ENCODE results near the gene HDGFL2. TPM values are rescaled to one million over a fixed set of nuclear protein-coding genes. Genes with fewer than 3 reads are reported as not detected.
A peak's percentile ranks its signal among the peaks of the same experiment; 100 is the strongest.

HDGFL2 gene
- total and polyA plus RNA-seq, 2 donors: 26.2 to 36.9 TPM

DNA sequence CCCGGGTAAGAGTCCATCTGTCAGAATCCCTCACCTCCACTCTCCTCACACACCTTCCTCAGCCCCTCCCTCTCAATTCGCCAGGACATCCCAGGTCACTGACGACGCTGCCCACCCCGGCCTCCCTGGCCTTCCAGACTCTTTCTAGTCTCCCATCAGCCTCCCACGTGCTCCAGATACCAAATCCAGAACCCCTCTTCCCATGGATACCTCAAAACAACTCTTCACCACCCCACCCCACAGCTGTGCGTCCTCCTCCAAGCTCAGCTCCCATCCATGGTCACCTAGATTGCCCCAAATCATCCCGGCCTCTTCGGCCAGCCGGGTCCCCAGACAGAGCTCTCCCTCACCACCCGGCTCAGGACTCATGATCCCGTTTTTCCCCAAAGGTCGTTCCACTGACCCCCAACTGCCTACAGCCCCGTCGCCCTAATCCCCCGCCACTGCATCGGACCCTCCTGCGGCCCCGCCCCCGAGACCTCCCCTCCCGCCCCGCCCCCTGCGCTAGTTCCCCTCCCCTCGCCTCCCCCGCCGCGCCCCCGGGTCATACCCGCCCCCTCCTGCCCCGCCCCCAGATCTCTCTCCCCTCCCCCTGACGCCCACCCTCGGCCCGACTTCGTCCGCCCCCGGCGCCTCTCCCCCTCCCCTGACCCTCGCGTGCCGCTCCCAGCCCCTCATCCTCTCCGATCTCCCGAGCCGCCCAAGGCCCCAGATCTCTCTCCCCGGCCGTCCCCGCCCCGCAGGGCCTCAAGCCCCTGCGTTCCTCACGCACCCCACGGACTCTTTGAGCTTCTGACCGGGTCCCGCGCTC, 15.0 kb upstream of the HDGFL2 start:
- Histone ChIP-seq H3K36me3 (ENCODE audit: control insufficient read depth in 2 of 2, insufficient read depth in 2 of 2, low read length in 1 of 2) (peaks cover 22 to 29% of the 10 kb centered on the region in 2 donors), H3K27ac (ENCODE audit: low read depth in 1 of 2, low read length in 1 of 2) (peak overlapping the region; percentile 85 to 87), H3K27me3 (ENCODE audit: control insufficient read depth in 2 of 2, insufficient read depth in 1 of 2, low read length in 1 of 2) (no peaks in the 10 kb centered on the region), H3K4me3 (ENCODE audit: low read length in 2 of 2) (peak overlapping the region; percentile 67 to 95), H3K9me3 (ENCODE audit: control insufficient read depth in 2 of 2, insufficient read depth in 1 of 2, low read length in 1 of 2) (no peaks in the 10 kb centered on the region), H3K4me1 (ENCODE audit: control insufficient read depth in 2 of 2, insufficient read depth in 2 of 2, low read length in 2 of 2) (peaks cover 13 to 23% of the 10 kb centered on the region in 2 donors)
- peak in 6 of 9 donors; percentile 17 to 58 (median 36) for DNase-seq (ENCODE audit: low read depth in 6 of 9, low spot score in 9 of 9)
- 2% methylated on average over 51 of the region's 53 CpGs for WGBS

DNA sequence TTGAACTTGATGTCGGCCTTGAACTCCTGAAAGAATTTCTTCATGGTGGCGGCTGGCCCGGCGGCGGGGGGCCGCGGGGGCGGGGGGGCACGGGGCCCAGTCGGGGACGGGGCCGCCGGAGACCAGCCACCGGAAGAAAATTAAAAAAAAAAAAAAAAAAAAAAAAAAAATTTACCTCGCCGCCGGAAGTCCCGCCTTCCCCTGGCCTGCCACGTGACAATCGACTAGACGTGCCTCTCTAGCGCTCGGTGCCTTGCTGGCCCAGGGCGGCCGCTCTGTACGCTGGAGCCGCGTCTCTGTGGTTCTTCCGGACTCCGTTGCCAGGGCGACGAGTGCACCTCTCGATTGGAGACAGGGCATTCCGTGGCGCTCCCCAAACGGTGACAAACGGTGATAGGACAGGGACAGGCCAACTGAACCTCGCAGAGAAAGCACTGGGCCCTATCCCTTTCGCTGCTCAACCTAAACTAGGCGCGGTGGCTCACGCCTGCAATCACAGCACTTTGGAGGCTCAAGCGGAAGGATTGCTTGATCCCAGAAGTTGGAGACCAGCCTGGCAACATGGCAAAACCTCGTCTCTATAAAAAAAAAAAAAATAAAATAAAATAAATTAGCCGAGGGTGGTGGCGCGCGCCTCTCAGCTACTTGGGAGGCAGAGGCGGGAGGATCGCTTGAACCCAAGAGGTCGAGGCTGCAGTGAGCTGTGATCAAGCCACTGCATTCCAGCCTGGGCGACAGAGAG, 14.3 kb upstream of the HDGFL2 start, which contains the start of gene UBXN6:
Gene UBXN6 (minus strand): TSS at position 141 of the 742 bp plus-strand sequence. CDS start 97 bp downstream, at position 44.
- Histone ChIP-seq H3K9me3 (ENCODE audit: control insufficient read depth in 2 of 2, insufficient read depth in 1 of 2, low read length in 1 of 2) (no peaks in the 10 kb centered on the region), H3K36me3 (ENCODE audit: control insufficient read depth in 2 of 2, insufficient read depth in 2 of 2, low read length in 1 of 2) (peaks cover 14 to 21% of the 10 kb centered on the region in 2 donors), H3K4me1 (ENCODE audit: control insufficient read depth in 2 of 2, insufficient read depth in 2 of 2, low read length in 2 of 2) (peaks cover 13 to 23% of the 10 kb centered on the region in 2 donors), H3K27ac (ENCODE audit: low read depth in 1 of 2, low read length in 1 of 2) (peak within 1 kb of the TSS; percentile 85 to 87), H3K27me3 (ENCODE audit: control insufficient read depth in 2 of 2, insufficient read depth in 1 of 2, low read length in 1 of 2) (no peaks in the 10 kb centered on the region), H3K4me3 (ENCODE audit: low read length in 2 of 2) (peak within 1 kb of the TSS; percentile 67 to 95)
- 13% methylated on average over 52 of the region's 52 CpGs for WGBS
- peak; percentile 90 to 98 (median 96) for DNase-seq (ENCODE audit: low read depth in 6 of 9, low spot score in 9 of 9)

DNA sequence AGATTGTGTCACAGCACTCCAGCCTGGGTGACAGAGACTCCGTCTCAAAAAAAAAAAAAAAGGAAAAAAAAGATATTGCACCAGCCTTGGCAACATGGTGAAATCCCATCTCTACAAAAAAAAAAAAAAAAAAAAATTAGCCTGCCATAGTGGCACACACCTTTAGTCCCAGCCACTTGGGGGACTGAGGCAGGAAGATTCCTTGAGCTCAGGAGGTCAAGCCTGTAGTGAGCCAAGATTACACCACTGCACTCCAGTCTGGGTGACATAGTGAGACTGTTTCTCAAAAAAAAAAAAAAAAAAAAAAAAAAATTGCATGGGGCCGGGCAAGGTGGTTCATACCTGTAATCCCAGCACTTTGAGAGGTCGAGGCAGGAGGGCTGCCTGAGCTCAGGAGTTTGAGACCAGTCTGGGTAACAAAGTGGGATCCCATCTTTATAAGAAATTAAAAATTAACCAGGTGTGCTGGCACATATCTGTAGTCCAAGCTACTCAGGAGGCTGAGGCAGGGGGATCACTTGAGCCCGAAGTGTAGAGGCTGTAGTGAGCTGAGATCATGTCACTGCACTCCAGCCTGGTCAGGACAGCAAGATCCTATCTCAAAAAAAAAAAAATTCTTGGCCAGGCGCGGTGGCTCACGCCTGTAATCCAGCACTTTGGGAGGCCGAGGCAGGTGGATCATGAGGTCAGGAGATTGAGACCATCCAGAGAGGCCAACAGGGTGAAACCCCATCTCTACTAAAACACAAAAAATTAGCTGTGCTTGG, 7.1 kb upstream of the HDGFL2 start:
- 91% methylated on average over 8 of the region's 8 CpGs for WGBS
- H3K4me1 ChIP-seq (ENCODE audit: control insufficient read depth in 2 of 2, insufficient read depth in 2 of 2, low read length in 2 of 2): no peaks in the 10 kb centered on the region
- no peak for DNase-seq (ENCODE audit: low read depth in 6 of 9, low spot score in 9 of 9)

GRCh38 chr19:4467835-4468234, 4.3 kb upstream of the HDGFL2 start:
- no peaks in the 10 kb centered on the region for H3K27me3 ChIP-seq (ENCODE audit: control insufficient read depth in 2 of 2, insufficient read depth in 1 of 2, low read length in 1 of 2)
- H3K9me3 ChIP-seq (ENCODE audit: control insufficient read depth in 2 of 2, insufficient read depth in 1 of 2, low read length in 1 of 2): no peaks in the 10 kb centered on the region
- H3K4me3 ChIP-seq (ENCODE audit: low read length in 2 of 2): no peak overlapping the region
- WGBS: 86% methylated on average over 3 of the region's 3 CpGs
- no peak overlapping the region for H3K27ac ChIP-seq (ENCODE audit: low read depth in 1 of 2, low read length in 1 of 2)
- H3K36me3 ChIP-seq (ENCODE audit: control insufficient read depth in 2 of 2, insufficient read depth in 2 of 2, low read length in 1 of 2): no peaks in the 10 kb centered on the region
- DNase-seq (ENCODE audit: low read depth in 6 of 9, low spot score in 9 of 9): no peak
- H3K4me1 ChIP-seq (ENCODE audit: control insufficient read depth in 2 of 2, insufficient read depth in 2 of 2, low read length in 2 of 2): peaks cover 3 to 6% of the 10 kb centered on the region in 2 donors

More for the DNA sequence above, 7.1 kb upstream of the HDGFL2 start:
- Histone ChIP-seq H3K27ac (ENCODE audit: low read depth in 1 of 2, low read length in 1 of 2) (no peak overlapping the region), H3K36me3 (ENCODE audit: control insufficient read depth in 2 of 2, insufficient read depth in 2 of 2, low read length in 1 of 2) (no peaks in the 10 kb centered on the region), H3K9me3 (ENCODE audit: control insufficient read depth in 2 of 2, insufficient read depth in 1 of 2, low read length in 1 of 2) (no peaks in the 10 kb centered on the region), H3K27me3 (ENCODE audit: control insufficient read depth in 2 of 2, insufficient read depth in 1 of 2, low read length in 1 of 2) (no peaks in the 10 kb centered on the region), H3K4me3 (ENCODE audit: low read length in 2 of 2) (no peak overlapping the region)

DNA sequence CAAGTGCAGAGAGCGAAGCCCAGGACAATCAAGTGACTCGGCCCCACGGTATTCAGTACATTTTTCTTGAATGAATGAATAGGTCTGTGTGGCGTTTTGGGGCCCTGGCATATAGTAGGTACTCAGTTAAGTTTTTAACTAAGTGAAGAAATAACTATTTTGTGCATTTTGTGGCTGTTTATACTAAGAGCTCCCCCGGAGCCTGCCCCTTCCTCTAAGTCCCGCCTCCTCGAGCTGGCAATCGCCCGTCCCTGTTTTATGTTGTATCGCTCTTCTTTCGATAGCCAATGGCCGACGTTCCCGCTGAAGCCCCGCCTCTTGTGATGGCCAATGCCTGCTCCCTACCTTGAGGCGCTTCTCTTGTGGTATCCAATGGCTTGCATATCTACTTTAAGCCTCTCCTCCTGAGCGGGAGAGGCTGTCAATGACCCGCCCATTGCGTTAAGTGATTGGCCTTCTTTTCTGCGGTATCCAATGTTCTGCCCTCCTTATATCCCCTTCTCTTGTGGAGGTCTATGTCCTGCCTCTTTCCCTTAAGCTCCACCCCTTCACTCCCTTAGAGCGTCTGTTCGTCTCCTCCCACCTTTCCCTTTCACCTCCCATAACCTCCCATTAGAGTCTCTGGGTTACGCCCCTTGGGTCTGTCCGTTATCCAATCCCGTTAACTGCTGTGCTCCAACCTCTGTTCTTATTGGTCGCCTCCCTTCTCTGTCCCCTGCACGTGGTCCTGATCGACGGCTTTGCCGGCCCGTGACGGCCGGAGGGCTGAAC, 509 bp upstream of the HDGFL2 start:
- peak; percentile 98 to 100 (median 100) for DNase-seq (ENCODE audit: low read depth in 6 of 9, low spot score in 9 of 9)
- no peaks in the 10 kb centered on the region for H3K9me3 ChIP-seq (ENCODE audit: control insufficient read depth in 2 of 2, insufficient read depth in 1 of 2, low read length in 1 of 2)
- H3K27ac ChIP-seq (ENCODE audit: low read depth in 1 of 2, low read length in 1 of 2): peak overlapping the region; percentile 92 to 96
- WGBS: under 1% methylated on average over 33 of the region's 33 CpGs
- peak overlapping the region; percentile 75 to 79 for H3K4me3 ChIP-seq (ENCODE audit: low read length in 2 of 2)
- H3K27me3 ChIP-seq (ENCODE audit: control insufficient read depth in 2 of 2, insufficient read depth in 1 of 2, low read length in 1 of 2): no peaks in the 10 kb centered on the region
- peaks cover 19 to 27% of the 10 kb centered on the region in 2 donors for H3K4me1 ChIP-seq (ENCODE audit: control insufficient read depth in 2 of 2, insufficient read depth in 2 of 2, low read length in 2 of 2)
- peaks cover 10% of the 10 kb centered on the region in 2 donors for H3K36me3 ChIP-seq (ENCODE audit: control insufficient read depth in 2 of 2, insufficient read depth in 2 of 2, low read length in 1 of 2)

- no peak for DNase-seq (ENCODE audit: low read depth in 6 of 9, low spot score in 9 of 9)
- 39% methylated on average over 25 of the region's 25 CpGs for WGBS
- H3K9me3 ChIP-seq (ENCODE audit: control insufficient read depth in 2 of 2, insufficient read depth in 1 of 2, low read length in 1 of 2): no peaks in the 10 kb centered on the region
- H3K4me3 ChIP-seq (ENCODE audit: low read length in 2 of 2): peak overlapping the region; percentile 60 to 79
- peak overlapping the region; percentile 8 to 17 for H3K27ac ChIP-seq (ENCODE audit: low read depth in 1 of 2, low read length in 1 of 2)
- peaks cover 19 to 27% of the 10 kb centered on the region in 2 donors for H3K4me1 ChIP-seq (ENCODE audit: control insufficient read depth in 2 of 2, insufficient read depth in 2 of 2, low read length in 2 of 2)
- H3K27me3 ChIP-seq (ENCODE audit: control insufficient read depth in 2 of 2, insufficient read depth in 1 of 2, low read length in 1 of 2): no peaks in the 10 kb centered on the region
- peaks cover 18 to 21% of the 10 kb centered on the region in 2 donors for H3K36me3 ChIP-seq (ENCODE audit: control insufficient read depth in 2 of 2, insufficient read depth in 2 of 2, low read length in 1 of 2)
These were observed 1.1 kb downstream of the HDGFL2 start for GRCh38 chr19:4473011-4473762.

- Histone ChIP-seq H3K4me3 (ENCODE audit: low read length in 2 of 2) (peak overlapping the region; percentile 38 to 46), H3K9me3 (ENCODE audit: control insufficient read depth in 2 of 2, insufficient read depth in 1 of 2, low read length in 1 of 2) (no peaks in the 10 kb centered on the region), H3K4me1 (ENCODE audit: control insufficient read depth in 2 of 2, insufficient read depth in 2 of 2, low read length in 2 of 2) (peaks cover 19 to 27% of the 10 kb centered on the region in 2 donors), H3K27ac (ENCODE audit: low read depth in 1 of 2, low read length in 1 of 2) (peak overlapping the region in 1 of 2 donors; percentile 15), H3K36me3 (ENCODE audit: control insufficient read depth in 2 of 2, insufficient read depth in 2 of 2, low read length in 1 of 2) (peaks cover 25 to 26% of the 10 kb centered on the region in 2 donors), H3K27me3 (ENCODE audit: control insufficient read depth in 2 of 2, insufficient read depth in 1 of 2, low read length in 1 of 2) (no peaks in the 10 kb centered on the region)
- no peak for DNase-seq (ENCODE audit: low read depth in 6 of 9, low spot score in 9 of 9)
- 37% methylated on average over 23 of the region's 23 CpGs for WGBS
These were observed 1.8 kb downstream of the HDGFL2 start for GRCh38 chr19:4473763-4474513.
